Right renal pelvis (tissue), 4 donors: ENCODE data around the gene PGAM4. TPM values are rescaled to one million over a fixed set of nuclear protein-coding genes. Genes with fewer than 3 reads are reported as not detected.
"Not testable (repeated sequence)": the region's sequence is repeated elsewhere in the genome, so short reads cannot be mapped to it uniquely, and the experiment has no call there.

ENCODE experiments used
- DNase-seq, 4 donors: peaks; one replicate each; pipeline ENCODE4 v3.0.0-alpha.2; 2013; ENCODE audit warnings: low read depth in 4 of 4, low spot score in 3 of 4, missing footprints in 1 of 4
- polyA plus RNA-seq, 4 donors: library from polyadenylated mRNA; unstranded; fragments of 120-200 nt; gene quantifications; one replicate each; pipeline ENCODE4 v1.2.1, GENCODE V29; 2013; ENCODE audit not compliant: insufficient read length in 4 of 4

Gene PGAM4
- under 1 TPM in 2 of 4 donors, not detected in 2; 0.32 to 0.49 TPM for polyA plus RNA-seq

DNA sequence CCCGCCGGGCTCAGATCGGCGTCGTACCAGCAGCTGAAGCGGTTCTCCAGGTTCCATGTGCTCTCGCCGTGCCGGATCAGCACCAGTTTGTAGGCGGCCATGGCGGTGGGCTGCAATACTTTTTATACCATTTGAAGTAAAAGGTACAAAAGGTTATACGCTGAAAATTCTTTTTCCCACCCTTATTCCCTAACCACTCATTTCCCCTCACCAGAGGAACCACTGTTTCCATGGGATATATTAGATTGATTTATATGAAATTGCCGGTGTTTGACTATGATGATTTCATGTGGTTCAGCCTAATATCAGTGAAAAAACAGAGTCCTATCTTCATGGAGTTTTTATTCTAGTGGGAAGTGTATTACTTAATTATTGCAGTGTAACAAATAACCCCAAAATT, at the start of gene PGAM4:
Gene PGAM4, minus strand, starts transcription at position 101 of the 400 bp plus-strand sequence. Its CDS starts 0 bp downstream, at position 101.
- no peak for DNase-seq

DNA sequence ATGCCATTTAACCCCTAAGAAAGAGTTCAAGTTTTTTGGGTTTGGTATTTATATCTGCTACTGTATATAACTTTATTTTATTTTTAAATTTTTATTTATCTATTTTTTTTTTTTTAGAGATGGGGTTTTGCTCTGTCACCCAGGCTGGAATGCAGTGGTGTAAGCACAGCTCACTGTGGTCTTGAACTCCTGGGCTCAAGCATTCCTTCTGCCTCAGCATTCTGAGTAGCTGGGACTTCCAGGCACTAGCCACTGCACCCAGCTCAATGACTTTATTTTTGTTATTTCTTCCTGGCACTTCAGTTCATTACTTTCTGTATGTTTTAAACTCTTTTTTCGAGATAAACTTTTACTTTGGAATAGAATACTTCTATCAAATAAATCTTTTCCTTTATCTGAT, 42.4 kb upstream of the PGAM4 start:
- no peak for DNase-seq

DNA sequence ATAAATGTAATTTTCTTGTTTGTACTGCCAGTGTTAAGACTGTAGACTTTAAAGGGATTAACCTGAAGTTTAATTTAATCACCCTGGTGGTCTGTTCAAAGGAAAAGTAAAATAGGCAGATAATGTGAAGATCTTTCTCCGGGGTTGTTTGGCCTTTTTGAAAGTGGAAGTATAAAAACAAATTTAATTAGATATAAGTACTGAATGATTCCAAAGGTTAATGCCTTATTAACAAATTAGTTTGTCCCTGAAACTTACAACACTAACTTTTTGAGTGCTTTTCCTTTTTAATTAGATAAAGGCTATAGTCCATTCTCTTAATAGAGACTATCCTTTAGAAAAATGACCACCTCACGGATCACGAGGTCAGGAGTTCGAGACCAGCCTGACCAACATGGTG, 10.4 kb upstream of the PGAM4 start:
- no peak for DNase-seq

DNA sequence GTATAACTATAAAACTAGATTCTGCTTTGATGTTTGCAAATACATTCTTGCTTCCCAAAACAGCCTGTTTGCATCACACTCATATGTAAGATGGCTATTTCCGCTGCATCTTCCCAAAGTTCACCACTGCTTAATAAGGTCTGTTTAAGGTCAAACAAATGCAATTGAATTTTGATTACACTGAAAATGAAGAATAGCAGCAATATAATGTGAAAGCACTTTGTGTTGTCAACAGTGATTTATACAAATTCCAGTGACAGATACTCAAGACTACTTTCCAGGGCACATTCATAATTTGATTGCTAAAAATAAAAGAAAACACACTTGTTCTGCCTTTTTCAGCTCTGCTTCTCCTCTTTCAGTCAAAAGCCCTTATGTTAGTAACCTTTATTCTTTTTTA, 8.1 kb upstream of the PGAM4 start:
- no peak for DNase-seq

DNA sequence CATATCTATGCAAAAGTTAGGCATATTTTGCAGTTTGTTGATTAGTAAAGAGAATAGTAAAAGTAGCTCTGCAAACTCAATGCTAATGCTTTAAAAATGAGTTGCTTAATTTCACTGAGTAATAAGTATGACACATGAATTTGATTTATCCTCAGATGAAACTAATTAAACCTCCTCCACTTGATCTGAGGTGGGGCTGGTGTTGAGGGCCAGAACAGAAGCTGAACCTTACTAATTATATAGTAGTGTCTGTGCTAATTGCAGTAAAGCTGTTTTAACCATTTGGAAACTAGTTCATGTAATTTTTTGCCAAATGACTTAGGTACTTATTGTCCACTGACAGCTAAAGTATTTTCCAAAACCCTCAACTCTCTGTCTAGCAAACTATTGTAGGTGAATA, 7.7 kb upstream of the PGAM4 start:
- no peak for DNase-seq

DNA sequence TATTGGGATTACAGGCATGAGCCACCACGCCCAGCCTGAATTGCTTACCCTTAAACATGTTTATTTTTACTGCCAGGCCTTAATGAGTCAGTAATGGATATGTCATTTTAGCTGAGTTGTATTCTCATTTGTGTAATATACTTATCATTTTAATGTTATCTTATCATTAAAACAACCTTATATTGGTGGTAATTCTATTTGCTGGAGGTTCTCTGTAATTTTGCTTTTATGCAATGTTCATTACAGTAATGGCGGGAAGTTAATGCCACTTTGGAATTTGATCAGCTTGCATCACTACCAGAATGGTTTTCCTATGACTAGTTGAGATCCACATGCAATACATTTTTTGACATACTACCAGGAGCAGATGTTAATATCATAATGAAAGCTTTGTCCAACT, 6.3 kb upstream of the PGAM4 start:
- no peak for DNase-seq

DNA sequence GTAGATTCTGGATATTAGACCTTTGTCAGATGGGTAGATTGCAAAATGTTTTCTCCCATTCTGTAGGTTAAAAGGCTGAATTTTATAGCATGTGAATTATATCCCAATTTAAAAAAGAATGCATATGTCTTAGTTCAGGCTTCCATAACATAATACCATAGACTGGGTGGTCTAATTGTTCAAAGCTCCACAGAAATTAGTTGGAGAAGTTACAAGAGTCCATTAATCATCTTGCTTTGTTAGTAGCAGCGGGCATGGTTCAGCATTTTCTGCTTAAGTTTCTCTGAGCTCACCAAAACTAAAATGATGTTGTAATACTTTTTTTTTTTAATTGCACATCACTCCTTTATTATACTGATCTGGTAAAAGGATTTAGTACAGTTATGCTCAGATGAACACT, 1.8 kb downstream of the PGAM4 start:
- peak in 1 of 4 donors; percentile 14 for DNase-seq

DNA sequence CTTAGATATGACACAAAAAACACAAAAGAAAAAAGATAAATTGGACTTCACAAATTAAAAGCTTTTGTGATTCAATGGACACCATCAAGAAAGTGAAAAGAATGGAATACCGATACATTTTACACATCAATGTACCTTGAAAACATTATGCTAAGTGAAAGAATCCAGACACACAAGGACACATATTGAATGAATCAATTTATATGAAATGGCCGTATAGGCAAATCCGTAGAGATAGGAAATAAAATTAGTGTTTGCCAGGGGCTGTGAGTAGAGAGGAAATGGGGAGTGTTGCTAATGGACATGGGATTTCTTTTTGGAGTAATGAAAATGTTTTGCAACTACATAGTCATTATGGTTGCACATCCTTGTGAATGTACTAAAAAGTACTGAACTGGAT, 3.1 kb downstream of the PGAM4 start:
- no peak for DNase-seq

DNA sequence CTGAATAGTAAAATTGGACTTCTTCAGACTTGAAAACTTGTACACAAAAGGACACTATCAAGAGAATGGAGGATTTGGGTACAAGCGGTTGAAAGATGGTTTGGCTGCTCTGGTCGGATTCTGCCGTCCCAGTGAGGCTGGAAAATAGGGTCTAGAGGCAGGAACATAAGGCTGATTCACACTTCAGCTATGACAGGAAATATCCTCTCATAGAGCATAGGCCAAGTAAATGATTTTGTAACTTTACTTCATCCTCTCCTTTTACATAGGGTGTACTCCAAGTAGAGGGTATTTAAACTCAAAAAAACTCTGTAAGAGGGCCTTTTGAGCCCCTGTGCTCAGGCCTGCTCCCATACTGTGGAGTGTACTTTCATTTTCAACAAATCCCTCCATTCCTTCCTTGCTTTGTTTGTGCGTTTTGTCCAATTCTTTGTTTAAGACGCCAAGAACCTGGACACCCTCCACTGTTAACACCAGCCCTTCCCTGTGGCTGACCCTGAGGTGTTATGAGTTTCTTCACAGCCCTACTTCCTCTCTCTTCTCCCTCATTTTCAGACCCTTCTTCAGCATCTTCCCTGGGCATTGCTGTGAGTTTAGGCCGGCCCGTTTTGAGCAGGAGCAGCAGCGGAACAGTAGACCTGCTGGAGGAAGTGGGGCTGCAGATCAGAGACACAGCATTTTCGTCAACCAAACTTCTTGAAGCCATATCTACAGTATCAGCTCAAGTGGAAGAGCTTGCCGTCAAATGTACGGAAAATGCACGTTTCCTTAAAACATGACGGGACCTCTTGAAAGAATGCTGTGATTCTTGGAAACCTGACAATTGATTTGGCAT, 7.2 kb downstream of the PGAM4 start:
- no peak for DNase-seq

DNA sequence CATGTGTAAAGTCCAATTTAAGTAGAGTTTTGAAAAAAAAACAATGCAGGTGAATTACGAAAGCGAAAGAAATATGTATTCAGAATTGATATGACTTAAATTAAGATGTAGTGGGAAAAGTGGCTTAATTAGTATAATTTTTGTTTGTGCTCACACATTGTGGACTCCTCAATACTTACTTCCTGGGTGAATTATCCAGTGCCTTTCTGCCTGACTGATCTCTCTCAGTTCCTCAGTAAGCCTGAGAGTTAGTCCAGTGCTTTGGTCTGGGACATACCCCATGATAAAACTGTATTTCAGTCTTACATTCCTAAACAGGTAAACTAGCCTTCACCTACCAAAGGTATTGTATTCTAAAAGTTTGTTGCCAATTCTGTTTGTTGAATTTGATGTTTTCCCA, 8.4 kb downstream of the PGAM4 start:
- DNase-seq: no peak

DNA sequence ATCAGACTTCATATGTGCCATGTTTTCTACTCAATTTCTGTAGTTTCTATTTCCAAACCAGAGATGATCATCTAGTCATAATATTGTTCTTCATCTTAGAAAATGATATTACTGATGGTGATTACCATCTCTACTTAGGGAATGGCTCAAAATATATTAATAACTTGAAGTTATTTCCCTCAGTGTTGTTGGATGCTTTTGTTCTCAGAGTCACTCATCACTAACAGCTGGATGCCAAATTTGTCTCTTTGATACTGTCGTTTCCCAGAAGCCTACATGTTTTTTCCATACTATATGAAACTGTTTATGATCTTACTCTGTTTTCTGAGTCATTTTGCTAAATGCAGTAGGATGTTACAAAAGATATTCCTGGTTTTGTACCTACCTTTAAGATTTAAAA, 8.9 kb downstream of the PGAM4 start:
- no peak for DNase-seq

DNA sequence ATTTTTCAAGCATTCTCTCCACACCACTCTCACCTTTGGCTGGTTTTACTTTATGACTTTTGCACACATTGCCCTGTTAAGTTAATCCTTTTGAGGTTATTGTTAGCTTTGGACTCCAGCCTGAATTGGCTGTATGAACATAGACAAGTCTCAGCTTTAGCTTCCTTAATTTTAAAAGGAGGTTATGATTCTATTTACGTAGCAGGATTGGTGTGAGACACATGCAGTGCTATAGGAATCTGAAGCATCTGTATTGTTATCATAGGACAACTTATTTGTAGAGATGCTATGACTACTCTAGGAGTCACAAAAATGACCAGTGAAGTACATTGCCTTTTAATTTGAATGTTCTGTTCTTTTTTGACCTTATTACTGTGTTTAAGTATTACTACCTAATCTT, 15.7 kb downstream of the PGAM4 start:
- no peak for DNase-seq

DNA sequence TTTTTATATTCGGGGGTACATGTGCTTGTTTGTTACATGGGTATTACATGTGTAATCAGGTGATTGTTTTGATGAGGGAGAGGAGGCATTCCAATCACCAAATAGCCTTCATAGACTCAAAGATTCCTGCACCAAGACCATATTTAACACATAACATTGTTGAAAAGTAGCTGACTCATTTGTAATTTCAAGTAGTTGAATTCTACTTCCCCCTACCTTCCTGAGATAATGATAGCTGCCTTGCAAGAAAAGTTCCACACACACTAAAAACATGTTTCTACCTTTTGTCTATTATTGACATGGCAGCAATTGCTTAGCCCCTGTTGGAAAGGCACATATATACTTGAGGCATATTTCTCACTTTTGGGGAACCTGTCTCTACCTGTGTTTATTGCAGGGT, 16.1 kb downstream of the PGAM4 start:
- no peak for DNase-seq

DNA sequence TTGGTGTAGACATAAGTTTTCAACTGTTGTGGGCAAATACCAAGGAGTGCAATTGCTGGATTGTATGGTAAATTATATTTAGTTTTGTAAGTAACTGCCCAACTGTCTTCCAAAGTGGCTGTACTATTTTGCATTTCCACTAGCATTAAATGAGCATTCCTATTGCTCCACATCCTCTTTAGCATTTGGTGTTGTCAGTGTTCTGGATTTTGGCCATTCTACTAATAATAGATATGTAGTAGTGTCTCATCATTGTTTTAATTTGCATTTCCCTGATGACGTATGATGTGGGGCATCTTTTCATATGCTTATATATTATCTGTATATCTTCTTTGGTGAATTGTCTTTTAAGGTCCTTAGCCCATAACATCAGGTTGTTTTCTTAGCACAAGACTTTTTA, 17.3 kb downstream of the PGAM4 start:
- no peak for DNase-seq

DNA sequence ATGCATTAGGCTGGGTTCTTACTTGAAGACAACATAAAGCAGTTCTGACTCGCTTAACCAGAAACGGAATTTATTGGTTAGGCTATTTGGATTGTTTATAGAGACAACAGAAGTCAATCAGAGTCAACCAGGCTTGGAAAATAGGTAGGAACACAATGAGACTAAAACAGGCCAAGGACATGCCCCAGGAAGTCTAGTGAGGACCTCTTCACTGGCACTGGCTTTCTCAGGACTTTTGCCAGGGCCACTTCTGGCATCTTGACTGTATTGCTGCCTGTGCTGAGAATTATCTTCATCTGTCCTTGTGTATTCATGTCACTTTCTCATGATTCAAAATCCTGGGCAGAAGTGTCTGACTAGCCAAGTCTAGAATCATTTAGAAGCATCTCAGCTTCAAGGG, 19.6 kb downstream of the PGAM4 start:
- no peak for DNase-seq

DNA sequence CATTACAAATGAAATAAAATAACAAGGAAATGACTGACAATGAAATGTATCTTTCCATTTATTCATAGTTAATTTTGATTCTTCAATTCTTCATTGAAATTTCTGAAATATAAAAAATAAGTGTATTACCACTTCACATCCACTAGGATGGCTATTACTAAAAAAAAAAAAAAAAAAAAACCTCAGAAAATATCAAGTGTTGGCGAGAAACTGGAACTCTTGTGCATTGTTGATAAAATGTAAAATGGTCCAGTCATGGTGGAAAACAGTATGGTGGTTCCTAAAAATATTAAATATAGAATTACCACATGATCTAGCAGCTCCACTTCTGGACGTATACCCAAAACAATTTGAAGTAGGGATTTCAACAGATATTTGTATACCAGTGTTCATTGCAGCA, 22.9 kb downstream of the PGAM4 start:
- no peak for DNase-seq

DNA sequence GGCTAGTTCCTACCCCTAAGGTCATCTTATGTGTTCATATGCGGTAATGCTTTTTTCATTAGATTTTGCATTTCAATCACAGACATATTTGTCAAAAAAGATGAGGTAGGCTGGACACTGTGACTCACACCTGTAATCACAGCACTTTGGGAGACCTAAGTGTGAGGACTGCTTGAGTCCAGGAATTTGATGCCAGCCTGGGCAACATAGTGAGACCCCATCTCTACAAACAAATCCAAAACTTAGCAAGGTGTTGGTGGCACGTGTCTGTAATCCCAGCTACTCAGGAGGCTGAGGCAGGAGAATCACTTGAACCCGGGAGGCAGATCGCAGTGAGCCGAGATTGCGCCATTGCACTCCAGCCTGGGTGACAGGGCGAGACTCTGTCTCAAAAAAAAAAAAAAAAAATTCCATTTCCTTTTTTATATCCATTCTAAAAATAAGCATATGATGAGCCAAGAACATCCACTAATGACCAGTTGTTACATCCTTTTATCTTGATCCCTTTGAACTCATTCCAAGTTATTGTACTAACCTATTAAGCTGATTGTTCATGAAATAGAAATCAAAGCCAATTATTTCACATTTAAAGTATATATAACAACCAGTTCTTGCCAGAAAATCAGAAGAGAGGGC, 23.4 kb downstream of the PGAM4 start:
- no peak for DNase-seq

DNA sequence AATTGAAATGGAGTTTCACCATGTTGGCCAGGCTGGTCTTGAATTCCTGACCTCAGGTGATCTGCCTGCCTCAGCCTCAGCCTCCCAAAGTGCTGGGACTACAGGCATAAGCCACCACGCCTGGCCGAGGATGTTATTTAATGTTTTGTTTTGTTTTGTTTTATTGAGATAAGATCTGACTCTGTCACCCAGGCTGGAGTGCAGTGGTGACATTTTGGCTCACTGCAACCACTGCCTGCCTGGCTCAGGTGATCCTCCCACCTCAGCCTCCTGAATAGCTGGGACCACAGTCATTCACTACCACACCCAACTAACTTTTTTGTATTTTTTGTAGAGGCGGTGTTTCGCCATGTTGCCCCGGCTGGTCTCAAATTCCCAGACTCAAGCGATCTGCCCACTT, 24.4 kb downstream of the PGAM4 start:
- DNase-seq: not testable (repeated sequence)

DNA sequence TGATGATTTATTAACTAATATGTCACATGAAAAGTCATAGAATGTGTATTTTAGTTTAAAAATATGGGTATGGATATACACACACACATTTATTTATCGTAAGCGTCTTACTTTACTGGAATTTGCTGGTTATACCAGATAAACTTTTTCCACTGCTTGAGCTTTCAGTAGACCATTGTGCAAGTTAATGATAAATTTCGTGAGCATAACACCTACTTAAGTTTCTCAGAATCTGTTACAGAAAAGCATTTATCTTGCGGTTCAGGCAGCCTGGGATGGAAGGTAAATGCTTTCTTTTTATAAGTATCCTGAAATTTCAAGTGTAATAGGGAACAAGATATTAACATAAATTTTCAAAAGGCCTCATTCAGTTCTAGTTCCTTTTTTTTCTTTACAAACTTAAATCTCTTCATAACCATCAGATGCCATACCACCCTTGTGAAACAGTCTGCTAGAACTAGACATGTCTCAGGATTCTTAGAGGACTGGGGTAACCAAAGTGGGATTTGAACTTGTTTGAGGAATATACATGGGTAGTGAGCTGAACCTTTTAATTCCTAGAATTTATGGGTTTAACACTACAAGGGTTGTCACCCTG, 31.3 kb downstream of the PGAM4 start:
- no peak for DNase-seq

DNA sequence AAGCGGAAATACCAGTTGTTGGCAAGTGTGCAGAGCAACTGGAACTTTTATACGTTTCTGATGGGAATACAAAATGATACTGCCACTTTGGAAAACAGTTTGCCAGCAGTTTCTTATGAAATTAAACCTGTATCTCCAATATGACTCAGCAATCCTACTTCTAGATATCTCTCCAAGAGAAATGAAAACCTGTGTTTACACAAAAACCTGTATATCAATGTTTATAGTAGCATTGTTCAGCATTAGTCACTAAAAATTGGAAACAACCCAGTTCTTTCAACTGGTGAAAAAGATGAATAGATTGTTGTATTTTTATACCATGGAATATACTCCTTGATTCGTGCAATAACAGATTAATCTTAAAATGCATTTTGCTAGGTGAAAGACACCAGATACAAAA, 32.1 kb downstream of the PGAM4 start:
- no peak for DNase-seq

DNA sequence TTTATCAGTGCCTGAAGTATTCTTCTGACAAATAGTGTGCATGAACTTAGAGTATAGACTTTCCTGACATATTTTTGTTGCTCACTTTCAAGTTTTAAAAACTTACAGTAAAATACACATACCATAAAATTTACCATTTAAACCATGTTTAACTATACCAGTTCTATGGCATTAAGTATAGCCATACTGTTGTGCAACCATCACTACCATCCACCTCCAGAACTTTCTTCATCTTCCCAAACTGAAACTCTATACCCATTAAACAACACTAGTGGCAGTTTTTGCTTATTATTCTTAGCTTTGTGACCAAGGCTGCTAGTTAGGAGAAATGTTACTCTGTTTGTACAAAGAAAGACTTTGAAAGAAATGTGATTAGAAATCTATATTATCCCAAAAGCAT, 33.1 kb downstream of the PGAM4 start:
- DNase-seq: no peak

DNA sequence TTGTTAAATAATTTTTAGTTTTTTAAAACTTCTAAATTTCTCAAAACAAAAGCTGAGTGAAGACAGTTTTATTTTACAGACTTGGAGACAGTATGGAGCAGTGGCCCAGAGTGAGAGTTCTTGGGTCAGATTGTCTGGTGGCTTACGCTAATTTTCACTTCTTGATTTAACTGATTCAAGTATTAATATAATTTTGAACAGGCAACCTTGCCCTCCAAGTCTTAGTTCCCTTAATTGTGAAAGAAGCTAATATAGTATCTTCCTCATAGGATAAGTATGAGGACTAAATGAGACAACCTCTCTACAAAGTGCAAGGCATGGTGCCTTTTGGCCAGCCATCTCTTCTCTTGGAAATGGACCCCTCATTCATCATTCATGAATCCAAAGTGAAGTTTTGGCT, 33.6 kb downstream of the PGAM4 start:
- DNase-seq: no peak
